ENCODE data around the gene RGS7.

- TF ChIP-seq CTCF (IDR thresholded peaks at IDR 0.05 in 4 of 5, conservative IDR thresholded peaks at IDR 0.05 in 1 of 5) (no peak), POLR2A (IDR thresholded peaks at IDR 0.05) (no peak)
Observed at GRCh38 chr1:240854367-240854766, 502.6 kb downstream of the RGS7 start.
